Omental fat pad (tissue), 4 donors: ENCODE measurements around the gene MRFAP1. TPM values are rescaled to one million over a fixed set of nuclear protein-coding genes. Genes with fewer than 3 reads are reported as not detected.

Experiments
- ATAC-seq: fragments of 150-250 bp; one replicate; pipeline ENCODE4 v1.9.1; 2016; ENCODE audit warnings: mild to moderate bottlenecking, moderate library complexity; ENCODE audit not compliant: low FRiP score
- DNase-seq: peaks from one replicate; pipeline ENCODE4 v3.0.0-alpha.2; 2019; ENCODE audit warnings: low spot score
- CTCF ChIP-seq, 3 donors: fragments of 450-650 bp; IDR thresholded peaks; one replicate each; pipeline ENCODE4 v1.5.1; 2016 to 2017; ENCODE audit warnings: antibody characterized with exemption in 3 of 3, mild to moderate bottlenecking in 3 of 3, moderate library complexity in 2 of 3
- total RNA-seq, 4 donors: library from RNA; depleted of rRNA; stranded (reverse); fragments of >200 nt; gene quantifications; one replicate each; pipeline ENCODE4 v1.1.0, GENCODE V29; 2016

The MRFAP1 gene
- total RNA-seq, 4 donors from 2014 or later, result 125 to 149 (median 140) TPM

GRCh38 chr4:6595897-6596537, 44.5 kb upstream of the MRFAP1 start:
- no peak for TF ChIP-seq CTCF (IDR thresholded peaks at IDR 0.05)
- DNase-seq (no peak), ATAC-seq (no peak)

- ATAC-seq (no peak), DNase-seq (no peak)
These were observed 43.5 kb upstream of the MRFAP1 start for GRCh38 chr4:6596948-6597347.

GRCh38 chr4:6598127-6598526, 42.4 kb upstream of the MRFAP1 start:
- ATAC-seq (no peak), DNase-seq (no peak)
- TF ChIP-seq CTCF (IDR thresholded peaks at IDR 0.05), result no peak

More at GRCh38 chr4:6596948-6597347, 43.5 kb upstream of the MRFAP1 start:
- no peak for TF ChIP-seq CTCF (IDR thresholded peaks at IDR 0.05)

GRCh38 chr4:6598641-6599040, 41.8 kb upstream of the MRFAP1 start:
- no peak for DNase-seq
- no peak for TF ChIP-seq CTCF (IDR thresholded peaks at IDR 0.05)
- no peak for ATAC-seq

GRCh38 chr4:6601661-6602250, 38.7 kb upstream of the MRFAP1 start:
- DNase-seq (no peak), ATAC-seq (no peak)
- TF ChIP-seq CTCF (IDR thresholded peaks at IDR 0.05), result no peak

- DNase-seq (no peak), ATAC-seq (no peak)
- TF ChIP-seq CTCF (IDR thresholded peaks at IDR 0.05), result no peak
These were observed 38.2 kb upstream of the MRFAP1 start for GRCh38 chr4:6602289-6602688.

GRCh38 chr4:6603128-6603527, 37.4 kb upstream of the MRFAP1 start:
- DNase-seq (no peak), ATAC-seq (no peak)
- TF ChIP-seq CTCF (IDR thresholded peaks at IDR 0.05), result no peak
